ENCODE measurements around the gene PTPRCAP.
"Not testable (repeated sequence)": the region's sequence is repeated elsewhere in the genome, so short reads cannot be mapped to it uniquely, and the experiment has no call there.

PTPRCAP gene

GRCh38 chr11:67468759-67469507, 31.5 kb upstream of the PTPRCAP start, which contains the start of gene TMEM134:
Gene TMEM134, minus strand, starts transcription at chr11:67469251. Its CDS starts 59 bp downstream, at chr11:67469192.
- peaks cover 40% of the 10 kb centered on the region for H3K4me1 Mint-ChIP-seq (ENCODE audit: low read depth)
- peak within 1 kb of the TSS; percentile 94 for H3K27ac Mint-ChIP-seq
- peak within 1 kb of the TSS; percentile 91 for H3K4me3 Mint-ChIP-seq
- peak; percentile 95 for DNase-seq
- no peaks in the 10 kb centered on the region for H3K27me3 Mint-ChIP-seq
- H3K36me3 Mint-ChIP-seq (ENCODE audit: low read depth) = peaks cover 20% of the 10 kb centered on the region
- H3K9me3 Mint-ChIP-seq = no peaks in the 10 kb centered on the region

DNA sequence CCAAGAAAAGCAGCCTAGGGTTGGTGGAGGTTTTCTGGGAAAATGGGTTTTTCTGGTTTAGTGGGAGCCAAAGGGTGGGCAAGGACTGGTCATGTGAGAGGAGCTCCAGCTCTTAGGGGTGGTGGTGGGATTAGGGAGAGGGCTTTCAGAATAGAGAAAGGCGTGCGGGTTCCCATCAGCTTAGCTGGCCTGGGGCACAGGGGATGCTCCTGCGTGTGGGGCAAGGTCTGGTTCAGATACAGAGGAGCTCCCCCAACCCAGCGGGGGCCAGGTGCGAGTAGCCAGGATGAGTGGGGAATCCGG, 30.9 kb upstream of the PTPRCAP start:
- H3K27ac Mint-ChIP-seq = peak overlapping the region; percentile 94
- no peaks in the 10 kb centered on the region for H3K27me3 Mint-ChIP-seq
- H3K36me3 Mint-ChIP-seq (ENCODE audit: low read depth) = peaks cover 20% of the 10 kb centered on the region
- DNase-seq = no peak
- peaks cover 40% of the 10 kb centered on the region for H3K4me1 Mint-ChIP-seq (ENCODE audit: low read depth)
- peak overlapping the region; percentile 91 for H3K4me3 Mint-ChIP-seq
- no peaks in the 10 kb centered on the region for H3K9me3 Mint-ChIP-seq

- Mint-ChIP-seq H3K27ac (peak overlapping the region; percentile 94), H3K36me3 (ENCODE audit: low read depth) (peaks cover 20% of the 10 kb centered on the region), H3K4me1 (ENCODE audit: low read depth) (peaks cover 40% of the 10 kb centered on the region), H3K4me3 (peak overlapping the region; percentile 91), H3K27me3 (no peaks in the 10 kb centered on the region), H3K9me3 (no peaks in the 10 kb centered on the region)
- peak; percentile 54 for DNase-seq
Measured at GRCh38 chr11:67468056-67468455, 30.6 kb upstream of the PTPRCAP start.

- DNase-seq = no peak
Measured at GRCh38 chr11:67466962-67467771, 29.7 kb upstream of the PTPRCAP start.

GRCh38 chr11:67466367-67466766, 28.9 kb upstream of the PTPRCAP start:
- H3K36me3 Mint-ChIP-seq (ENCODE audit: low read depth) = peaks cover 20% of the 10 kb centered on the region
- H3K4me1 Mint-ChIP-seq (ENCODE audit: low read depth) = peaks cover 40% of the 10 kb centered on the region
- H3K27me3 Mint-ChIP-seq = no peaks in the 10 kb centered on the region
- peak overlapping the region; percentile 42 for H3K4me3 Mint-ChIP-seq
- H3K27ac Mint-ChIP-seq = peak overlapping the region; percentile 69
- DNase-seq = no peak
- H3K9me3 Mint-ChIP-seq = no peaks in the 10 kb centered on the region

More at GRCh38 chr11:67466962-67467771, 29.7 kb upstream of the PTPRCAP start:
- Mint-ChIP-seq H3K27ac (peak overlapping the region; percentile 94), H3K9me3 (no peaks in the 10 kb centered on the region), H3K27me3 (no peaks in the 10 kb centered on the region), H3K4me1 (ENCODE audit: low read depth) (peaks cover 40% of the 10 kb centered on the region), H3K4me3 (peak overlapping the region; percentile 91), H3K36me3 (ENCODE audit: low read depth) (peaks cover 20% of the 10 kb centered on the region)

GRCh38 chr11:67465530-67465929, 28.0 kb upstream of the PTPRCAP start:
- peak overlapping the region; percentile 88 for H3K4me3 Mint-ChIP-seq
- H3K9me3 Mint-ChIP-seq, DNase-seq, H3K27me3 Mint-ChIP-seq: not testable (repeated sequence)
- H3K27ac Mint-ChIP-seq = peak overlapping the region; percentile 93
- peaks cover 39% of the 10 kb centered on the region for H3K4me1 Mint-ChIP-seq (ENCODE audit: low read depth)
- H3K36me3 Mint-ChIP-seq (ENCODE audit: low read depth) = peaks cover 20% of the 10 kb centered on the region

GRCh38 chr11:67465189-67465510, 27.7 kb upstream of the PTPRCAP start:
- Mint-ChIP-seq H3K9me3 (no peaks in the 10 kb centered on the region), H3K36me3 (ENCODE audit: low read depth) (peaks cover 20% of the 10 kb centered on the region), H3K27ac (peak overlapping the region; percentile 93), H3K4me1 (ENCODE audit: low read depth) (peaks cover 39% of the 10 kb centered on the region), H3K4me3 (peak overlapping the region; percentile 88), H3K27me3 (no peaks in the 10 kb centered on the region)
- DNase-seq = no peak

DNA sequence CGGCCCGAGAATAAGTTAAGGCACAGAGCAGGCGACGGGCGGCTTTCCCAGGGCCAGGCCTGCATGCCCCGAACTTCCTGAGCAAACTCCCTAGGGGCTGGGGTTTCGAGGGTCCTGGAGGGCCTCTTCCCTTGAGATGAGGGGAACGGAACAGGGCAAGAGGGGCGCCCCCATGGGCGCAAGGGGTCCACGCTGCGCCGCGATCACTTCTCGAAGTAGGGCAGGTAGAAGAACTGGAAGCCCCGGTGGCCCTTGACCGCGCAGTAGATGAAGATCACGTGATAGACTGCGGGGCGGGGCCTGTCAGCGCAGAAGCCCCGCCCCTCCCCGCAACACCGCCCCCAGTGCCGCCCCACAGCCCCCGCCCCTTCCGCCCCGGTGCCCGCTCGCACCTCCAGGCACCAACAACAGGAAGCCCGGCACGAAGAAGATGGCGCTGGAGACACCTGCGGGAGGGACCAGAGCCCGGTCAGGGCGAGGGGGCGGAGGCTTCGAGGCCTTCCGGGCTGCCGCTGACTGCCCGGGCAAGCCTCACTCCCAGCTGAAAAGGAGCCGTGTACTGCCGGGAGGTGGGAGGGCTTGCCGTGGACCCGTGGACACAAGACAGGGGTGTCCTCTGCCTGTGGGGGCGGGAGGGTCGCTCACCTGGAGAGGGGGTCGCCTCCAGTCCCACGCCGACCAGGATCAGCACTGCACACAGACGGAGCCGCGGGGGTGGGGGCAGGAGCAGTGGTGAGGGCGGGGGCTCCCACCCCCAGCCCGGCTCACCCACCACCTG, 27.1 kb upstream of the PTPRCAP start:
- H3K4me1 Mint-ChIP-seq (ENCODE audit: low read depth) = peaks cover 39% of the 10 kb centered on the region
- H3K9me3 Mint-ChIP-seq = no peaks in the 10 kb centered on the region
- no peaks in the 10 kb centered on the region for H3K27me3 Mint-ChIP-seq
- peak; percentile 92 for DNase-seq
- peak overlapping the region; percentile 88 for H3K4me3 Mint-ChIP-seq
- H3K36me3 Mint-ChIP-seq (ENCODE audit: low read depth) = peaks cover 20% of the 10 kb centered on the region
- H3K27ac Mint-ChIP-seq = peak overlapping the region; percentile 93

DNA sequence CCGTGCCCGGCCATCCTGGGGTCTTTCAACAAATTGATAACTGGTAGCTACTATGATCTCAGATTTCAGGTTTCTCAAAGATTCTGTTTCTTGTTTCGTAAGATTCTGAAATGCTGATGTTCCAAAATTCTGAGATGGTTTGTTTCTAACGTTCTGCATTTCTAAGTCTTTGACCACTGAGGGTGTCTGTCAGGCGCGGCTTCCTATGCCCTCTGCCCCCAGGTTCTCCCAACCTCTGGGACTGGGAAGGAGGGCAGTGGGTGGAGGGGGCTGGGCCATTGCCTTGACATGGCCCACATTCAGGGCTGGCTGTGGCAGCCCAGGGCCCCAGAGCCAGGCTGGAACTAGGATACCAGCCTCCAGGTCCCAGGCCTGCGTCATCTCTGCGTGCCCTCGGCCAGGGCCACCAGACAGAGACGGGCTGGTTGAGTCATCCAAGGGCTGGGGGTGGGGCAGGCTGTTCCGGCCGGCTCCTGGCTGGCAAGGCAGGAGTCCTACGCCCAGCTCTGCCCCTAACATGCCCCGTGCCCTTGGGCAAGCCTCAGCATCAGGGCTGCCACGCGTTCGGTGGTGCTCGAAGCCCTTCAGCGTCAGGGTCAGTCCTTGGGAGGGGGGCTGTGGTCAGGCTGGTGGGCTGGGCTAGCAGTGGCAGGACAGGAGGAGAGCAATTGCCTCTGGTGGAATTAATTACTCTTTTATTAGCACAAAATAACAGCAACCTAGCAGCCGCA, 26.4 kb upstream of the PTPRCAP start:
- H3K4me3 Mint-ChIP-seq = peak overlapping the region; percentile 88
- DNase-seq = no peak
- no peaks in the 10 kb centered on the region for H3K9me3 Mint-ChIP-seq
- H3K27me3 Mint-ChIP-seq = no peaks in the 10 kb centered on the region
- H3K36me3 Mint-ChIP-seq (ENCODE audit: low read depth) = peaks cover 20% of the 10 kb centered on the region
- peaks cover 35% of the 10 kb centered on the region for H3K4me1 Mint-ChIP-seq (ENCODE audit: low read depth)
- H3K27ac Mint-ChIP-seq = peak overlapping the region; percentile 93

DNA sequence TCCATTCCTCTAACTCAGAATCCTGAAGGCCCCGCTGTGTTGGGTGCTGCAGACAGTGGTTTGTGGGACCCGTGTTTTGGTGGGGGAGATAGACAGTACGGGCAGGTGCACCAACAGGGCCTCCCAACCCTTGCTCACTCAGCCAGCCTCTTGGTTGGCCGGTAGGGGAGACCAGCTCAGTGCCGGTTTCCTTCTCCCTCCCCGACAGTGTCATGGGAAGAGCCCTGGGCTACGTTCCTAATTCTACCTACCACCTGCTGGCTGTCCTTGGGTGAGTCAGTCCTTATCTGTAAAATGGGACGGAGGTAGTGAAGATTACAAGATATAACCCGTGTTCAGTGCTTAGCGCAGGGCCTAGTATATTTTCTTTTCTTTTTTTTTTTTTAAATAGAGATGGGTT, 25.7 kb upstream of the PTPRCAP start:
- peak overlapping the region; percentile 22 for H3K27ac Mint-ChIP-seq
- H3K4me3 Mint-ChIP-seq = no peak overlapping the region
- no peaks in the 10 kb centered on the region for H3K27me3 Mint-ChIP-seq

GRCh38 chr11:67458266-67458665, 20.8 kb upstream of the PTPRCAP start:
- Mint-ChIP-seq H3K27me3 (no peaks in the 10 kb centered on the region), H3K4me3 (no peak overlapping the region), H3K27ac (no peak overlapping the region), H3K4me1 (ENCODE audit: low read depth) (peaks cover 3% of the 10 kb centered on the region), H3K36me3 (ENCODE audit: low read depth) (no peaks in the 10 kb centered on the region), H3K9me3 (no peaks in the 10 kb centered on the region)
- no peak for DNase-seq

More for the DNA sequence above, 25.7 kb upstream of the PTPRCAP start:
- peaks cover 32% of the 10 kb centered on the region for H3K4me1 Mint-ChIP-seq (ENCODE audit: low read depth)
- no peak for DNase-seq
- peaks cover 16% of the 10 kb centered on the region for H3K36me3 Mint-ChIP-seq (ENCODE audit: low read depth)
- H3K9me3 Mint-ChIP-seq = no peaks in the 10 kb centered on the region

- no peak overlapping the region for H3K4me3 Mint-ChIP-seq
- no peaks in the 10 kb centered on the region for H3K27me3 Mint-ChIP-seq
- H3K4me1 Mint-ChIP-seq (ENCODE audit: low read depth) = peaks cover 3% of the 10 kb centered on the region
- H3K27ac Mint-ChIP-seq = no peak overlapping the region
- H3K36me3 Mint-ChIP-seq (ENCODE audit: low read depth) = no peaks in the 10 kb centered on the region
- H3K9me3 Mint-ChIP-seq = no peaks in the 10 kb centered on the region
- no peak for DNase-seq
Measured at GRCh38 chr11:67457453-67457852, 20.0 kb upstream of the PTPRCAP start.

DNA sequence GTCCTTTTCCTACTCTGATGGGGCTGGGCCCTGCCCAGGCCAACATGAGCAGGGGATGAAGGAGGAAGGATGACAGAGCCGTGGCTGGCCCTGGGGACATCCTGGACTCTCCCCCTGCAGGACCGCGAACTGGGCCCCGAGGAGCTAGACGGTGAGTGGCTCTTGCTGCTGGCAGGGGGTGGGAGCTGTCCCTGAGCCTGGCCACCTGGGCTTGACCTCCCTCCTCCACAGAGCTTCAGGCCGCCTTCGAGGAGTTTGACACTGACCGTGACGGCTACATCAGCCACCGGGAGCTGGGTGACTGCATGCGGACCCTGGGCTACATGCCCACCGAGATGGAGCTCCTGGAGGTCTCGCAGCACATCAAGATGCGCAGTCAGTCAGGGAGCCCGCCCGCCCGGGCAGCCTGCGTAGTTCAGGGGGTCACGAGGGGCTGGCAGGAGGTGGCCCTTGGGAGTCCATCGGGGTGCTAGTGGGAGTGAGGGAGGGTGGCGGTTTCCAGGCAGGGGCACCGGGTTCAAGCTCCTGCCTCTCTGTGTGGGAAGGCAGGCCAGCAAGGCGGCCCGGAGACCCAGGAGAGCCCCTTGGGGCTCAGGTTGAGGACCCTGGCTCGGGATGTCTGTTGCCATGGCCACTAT, 18.7 kb upstream of the PTPRCAP start:
- no peak overlapping the region for H3K27ac Mint-ChIP-seq
- H3K4me1 Mint-ChIP-seq (ENCODE audit: low read depth) = peaks cover 7% of the 10 kb centered on the region
- no peaks in the 10 kb centered on the region for H3K36me3 Mint-ChIP-seq (ENCODE audit: low read depth)
- no peak for DNase-seq
- H3K4me3 Mint-ChIP-seq = no peak overlapping the region
- H3K9me3 Mint-ChIP-seq = no peaks in the 10 kb centered on the region
- H3K27me3 Mint-ChIP-seq = no peaks in the 10 kb centered on the region

DNA sequence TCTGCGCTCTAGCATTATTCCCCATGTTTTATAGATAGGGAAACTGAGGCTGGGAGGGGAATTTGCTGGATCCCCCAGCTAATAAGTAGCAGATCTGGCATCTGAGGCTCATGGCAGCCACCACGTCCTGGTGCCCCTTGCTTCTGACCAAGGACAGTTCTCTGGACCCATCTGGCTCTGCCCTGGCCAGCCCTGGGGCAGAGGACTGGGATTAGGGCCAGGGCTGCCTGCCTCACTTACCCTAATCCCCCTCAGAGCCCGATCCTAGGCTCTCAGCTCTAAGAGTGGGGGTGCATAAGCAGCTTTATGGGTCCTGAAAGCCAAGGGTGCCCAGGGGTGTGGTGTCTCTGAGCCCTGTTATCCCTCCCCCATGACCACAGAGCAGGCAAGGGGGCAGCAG, 17.6 kb upstream of the PTPRCAP start, which contains the start of gene CABP4:
CABP4 (plus strand) TSS at position 301 of the 400 bp plus-strand sequence; CDS start at position 371, 70 bp downstream.
- Mint-ChIP-seq H3K9me3 (no peaks in the 10 kb centered on the region), H3K4me1 (ENCODE audit: low read depth) (peaks cover 10% of the 10 kb centered on the region), H3K36me3 (ENCODE audit: low read depth) (no peaks in the 10 kb centered on the region), H3K4me3 (no peak within 1 kb of the TSS), H3K27ac (no peak within 1 kb of the TSS), H3K27me3 (no peaks in the 10 kb centered on the region)
- DNase-seq = no peak

Measured in activated T-cell treated with anti-CD3 and anti-CD28 coated beads, Interleukin-2, amount 50 U/mL, for 24 hours (primary cell).